ENCODE results near the gene TRAF4.
"Not testable (repeated sequence)": the region's sequence is repeated elsewhere in the genome, so short reads cannot be mapped to it uniquely, and the experiment has no call there.

The TRAF4 gene

GRCh38 chr17:28749516-28750177 lies 5.8 kb downstream of the TRAF4 start:
- DNase-seq: no peak

- DNase-seq: peak; percentile 87
Observed at GRCh38 chr17:28750178-28751047, 6.6 kb downstream of the TRAF4 start.

GRCh38 chr17:28751600-28752366 lies 8.0 kb downstream of the TRAF4 start:
- no peak for DNase-seq

GRCh38 chr17:28755486-28755885 lies 11.7 kb downstream of the TRAF4 start:
- DNase-seq: no peak

- DNase-seq: no peak
Observed at GRCh38 chr17:28756049-28756804, 12.4 kb downstream of the TRAF4 start.

GRCh38 chr17:28758411-28759121 lies 14.8 kb downstream of the TRAF4 start:
- no peak for DNase-seq

- DNase-seq: no peak
Observed at GRCh38 chr17:28759256-28759865, 15.6 kb downstream of the TRAF4 start.

- peak; percentile 97 for DNase-seq
Observed at GRCh38 chr17:28760601-28761562, 17.1 kb downstream of the TRAF4 start.

GRCh38 chr17:28763137-28763799 lies 19.5 kb downstream of the TRAF4 start:
- DNase-seq: no peak

- peak; percentile 57 for DNase-seq
Observed at GRCh38 chr17:28763804-28764266, 20.0 kb downstream of the TRAF4 start.

GRCh38 chr17:28765038-28765437 lies 21.2 kb downstream of the TRAF4 start:
- DNase-seq: no peak

GRCh38 chr17:28773736-28774135 lies 29.9 kb downstream of the TRAF4 start:
- DNase-seq: no peak

GRCh38 chr17:28774206-28774605 lies 30.4 kb downstream of the TRAF4 start:
- DNase-seq: no peak

GRCh38 chr17:28777178-28777577 lies 33.4 kb downstream of the TRAF4 start:
- no peak for DNase-seq

- not testable (repeated sequence) for DNase-seq
Observed at GRCh38 chr17:28779601-28780000, 35.8 kb downstream of the TRAF4 start.

GRCh38 chr17:28783161-28783560 lies 39.4 kb downstream of the TRAF4 start:
- DNase-seq: no peak

GRCh38 chr17:28788100-28788499 lies 44.3 kb downstream of the TRAF4 start:
- DNase-seq: no peak

- DNase-seq: no peak
Observed at GRCh38 chr17:28792877-28793661, 49.3 kb downstream of the TRAF4 start.
